GM12892 (cell line): ENCODE data around the gene RET.
A peak's percentile ranks its signal among the peaks of the same experiment; 100 is the strongest.

Experiments
- DNase-seq: peaks from one replicate; pipeline ENCODE4 v3.0.0; 2011; ENCODE audit not compliant: insufficient read length
- FAIRE-seq: peaks from 2 replicates; lab custom pipeline; 2011; peaks lifted over from hg19 to GRCh38; lab: Jason Lieb, UNC
- POLR2A ChIP-seq: IDR thresholded peaks from 2 replicates; pipeline ENCODE4 v1.6.1; 2011; ENCODE audit warnings: low read depth, low read length, control low read depth
- POLR2AphosphoS5 ChIP-seq: IDR thresholded peaks from 2 replicates; pipeline ENCODE4 v1.6.1; 2011; ENCODE audit warnings: low read depth, low read length, control low read depth
- TAF1 ChIP-seq: IDR thresholded peaks from 2 replicates; pipeline ENCODE4 v1.6.1; 2011; ENCODE audit warnings: low read depth, mild to moderate bottlenecking, control low read depth, low read length, borderline replicate concordance

Gene RET

DNA sequence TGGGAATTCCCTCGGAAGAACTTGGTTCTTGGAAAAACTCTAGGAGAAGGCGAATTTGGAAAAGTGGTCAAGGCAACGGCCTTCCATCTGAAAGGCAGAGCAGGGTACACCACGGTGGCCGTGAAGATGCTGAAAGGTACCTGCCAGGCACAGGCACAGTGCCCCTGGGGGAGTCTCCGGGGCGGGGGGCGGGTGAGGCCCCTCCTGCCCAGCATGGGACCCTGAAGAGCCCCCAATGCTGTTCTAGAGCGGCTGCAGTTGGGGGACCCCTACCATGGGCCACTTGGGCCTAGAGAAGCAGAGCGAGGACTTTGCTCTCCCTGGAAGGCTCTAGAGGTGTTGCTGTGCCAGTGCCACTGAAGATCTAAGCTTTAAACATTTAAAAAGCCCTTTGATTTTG lies 39.7 kb downstream of the RET start:
- TF ChIP-seq POLR2AphosphoS5 (no peak), TAF1 (no peak), POLR2A (no peak)
- FAIRE-seq, result no peak

DNA sequence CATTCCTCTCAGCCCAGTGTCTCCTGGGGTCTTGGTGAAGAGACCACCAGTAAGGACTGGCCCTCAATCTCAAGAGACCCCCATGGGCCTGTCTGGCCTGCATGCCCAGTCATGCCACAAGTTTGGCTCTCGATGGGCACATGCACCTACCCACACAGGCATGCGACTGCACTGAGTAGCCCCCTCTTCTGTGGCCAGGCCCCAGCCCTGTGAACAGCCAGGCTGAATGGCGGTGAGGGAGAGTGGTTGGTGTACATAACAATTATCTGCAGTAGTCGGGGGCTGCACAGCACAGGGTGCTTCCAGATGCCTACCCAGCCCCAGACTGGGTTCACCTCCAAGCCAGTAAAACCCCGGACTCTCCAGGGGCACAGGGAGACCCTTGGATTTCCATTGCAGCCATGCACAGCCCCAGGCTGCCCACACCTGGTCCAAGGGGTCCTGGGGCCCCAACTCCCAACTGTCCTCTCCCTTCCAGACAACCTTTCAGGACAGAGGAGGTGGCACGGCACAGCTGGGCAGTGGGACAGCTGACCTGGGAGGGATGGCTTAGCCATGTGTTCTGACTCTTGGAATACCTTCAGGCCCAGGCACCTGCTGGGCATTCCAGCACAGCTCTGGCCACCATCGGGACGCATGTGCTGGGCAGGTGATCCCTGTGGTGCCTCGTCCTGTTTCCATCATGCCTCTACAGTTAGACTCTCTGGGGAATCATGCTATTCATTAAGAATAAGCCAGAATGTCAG lies 40.3 kb downstream of the RET start:
- no peak for TF ChIP-seq TAF1
- TF ChIP-seq POLR2A, result no peak
- no peak for TF ChIP-seq POLR2AphosphoS5
- DNase-seq (no peak), FAIRE-seq (no peak)

More for the DNA sequence above, 39.7 kb downstream of the RET start:
- DNase-seq, result no peak

DNA sequence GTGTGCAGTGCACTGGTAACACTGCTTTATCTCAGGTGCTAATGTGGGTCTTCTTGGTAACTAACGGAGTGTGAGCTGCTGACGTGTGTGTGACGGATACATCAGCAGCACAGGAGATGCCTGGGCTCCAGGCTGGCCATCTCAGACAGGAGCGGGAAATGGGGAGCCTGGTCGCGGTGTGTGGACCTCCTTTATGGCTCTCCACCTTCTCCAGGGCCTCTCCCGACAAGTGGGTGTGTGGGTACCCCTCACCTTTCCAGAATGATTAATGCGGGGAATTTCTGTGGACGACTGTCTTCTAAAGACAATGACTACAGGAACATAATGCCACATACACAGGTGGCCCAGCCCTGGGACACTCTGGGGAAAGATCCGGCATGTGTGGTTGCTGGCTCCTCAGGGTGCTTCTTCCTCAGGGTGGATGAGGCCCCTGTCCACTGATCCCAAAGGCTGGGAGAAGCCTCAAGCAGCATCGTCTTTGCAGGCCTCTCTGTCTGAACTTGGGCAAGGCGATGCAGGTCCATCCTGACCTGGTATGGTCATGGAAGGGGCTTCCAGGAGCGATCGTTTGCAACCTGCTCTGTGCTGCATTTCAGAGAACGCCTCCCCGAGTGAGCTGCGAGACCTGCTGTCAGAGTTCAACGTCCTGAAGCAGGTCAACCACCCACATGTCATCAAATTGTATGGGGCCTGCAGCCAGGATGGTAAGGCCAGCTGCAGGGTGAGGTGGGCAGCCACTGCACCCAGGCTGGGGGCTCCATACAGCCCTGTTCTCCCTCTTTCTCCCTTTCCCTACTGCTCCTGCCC lies 41.1 kb downstream of the RET start:
- FAIRE-seq (no peak), DNase-seq (no peak)
- TF ChIP-seq TAF1 (no peak), POLR2A (no peak), POLR2AphosphoS5 (no peak)

DNA sequence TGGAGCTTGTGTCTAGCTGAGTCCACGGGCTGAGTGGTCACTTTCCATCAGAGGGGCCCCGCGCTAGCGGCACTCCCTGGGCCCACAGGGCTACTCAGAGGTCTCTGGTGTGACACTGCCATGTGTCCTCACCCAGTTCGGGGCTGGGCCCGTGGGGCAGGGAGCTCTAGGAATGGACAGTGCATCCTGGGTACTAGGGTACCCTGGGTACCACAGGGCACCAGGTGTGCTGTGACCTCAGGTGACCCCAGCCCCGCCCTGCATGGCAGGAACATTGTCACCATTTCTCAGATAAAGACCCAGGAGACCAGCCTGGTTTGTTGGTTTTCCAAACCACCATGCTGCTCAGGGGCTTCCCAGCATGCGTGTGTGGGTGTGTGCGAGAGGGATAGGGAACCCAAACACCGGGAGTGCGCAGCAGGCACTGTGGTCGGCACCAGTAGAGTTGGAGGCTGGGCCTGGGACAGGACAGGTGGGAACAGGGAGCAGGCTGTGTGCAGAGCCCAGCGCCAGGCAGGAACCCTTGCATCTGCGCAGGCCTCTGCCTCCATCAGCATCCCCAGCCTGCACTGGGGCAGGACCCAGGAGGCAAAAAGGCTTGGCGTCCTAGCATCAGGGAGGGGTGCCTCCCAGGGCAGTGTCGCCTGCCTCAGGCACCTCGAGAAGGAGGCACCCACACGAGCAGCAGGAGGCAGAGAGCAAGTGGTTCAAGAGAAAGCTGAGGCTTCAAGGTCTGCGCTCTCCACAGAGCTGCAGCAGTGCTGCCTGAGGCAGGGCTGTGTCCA lies 42.0 kb downstream of the RET start:
- TF ChIP-seq POLR2A (no peak), TAF1 (no peak), POLR2AphosphoS5 (no peak)
- DNase-seq, result no peak
- FAIRE-seq, result no peak

DNA sequence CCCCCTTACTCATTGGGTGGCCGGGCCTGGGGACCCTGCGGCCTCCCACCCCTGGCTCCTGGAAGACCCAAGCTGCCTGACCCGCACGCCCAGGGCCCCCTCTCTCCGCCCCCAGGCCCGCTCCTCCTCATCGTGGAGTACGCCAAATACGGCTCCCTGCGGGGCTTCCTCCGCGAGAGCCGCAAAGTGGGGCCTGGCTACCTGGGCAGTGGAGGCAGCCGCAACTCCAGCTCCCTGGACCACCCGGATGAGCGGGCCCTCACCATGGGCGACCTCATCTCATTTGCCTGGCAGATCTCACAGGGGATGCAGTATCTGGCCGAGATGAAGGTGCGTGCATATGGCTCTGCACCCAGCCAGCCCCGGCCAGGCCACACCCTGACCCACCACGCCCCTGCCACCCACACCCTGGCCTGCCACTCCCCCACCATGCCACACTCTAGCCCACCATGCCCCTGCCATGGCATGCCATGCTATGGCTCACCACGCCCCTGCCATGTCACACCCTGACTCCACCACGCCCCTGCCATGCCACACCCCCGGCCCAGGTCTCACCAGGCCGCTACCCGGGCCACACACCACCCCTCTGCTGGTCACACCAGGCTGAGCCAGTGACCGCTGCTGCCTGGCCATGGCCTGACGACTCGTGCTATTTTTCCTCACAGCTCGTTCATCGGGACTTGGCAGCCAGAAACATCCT lies 42.7 kb downstream of the RET start:
- no peak for FAIRE-seq

DNA sequence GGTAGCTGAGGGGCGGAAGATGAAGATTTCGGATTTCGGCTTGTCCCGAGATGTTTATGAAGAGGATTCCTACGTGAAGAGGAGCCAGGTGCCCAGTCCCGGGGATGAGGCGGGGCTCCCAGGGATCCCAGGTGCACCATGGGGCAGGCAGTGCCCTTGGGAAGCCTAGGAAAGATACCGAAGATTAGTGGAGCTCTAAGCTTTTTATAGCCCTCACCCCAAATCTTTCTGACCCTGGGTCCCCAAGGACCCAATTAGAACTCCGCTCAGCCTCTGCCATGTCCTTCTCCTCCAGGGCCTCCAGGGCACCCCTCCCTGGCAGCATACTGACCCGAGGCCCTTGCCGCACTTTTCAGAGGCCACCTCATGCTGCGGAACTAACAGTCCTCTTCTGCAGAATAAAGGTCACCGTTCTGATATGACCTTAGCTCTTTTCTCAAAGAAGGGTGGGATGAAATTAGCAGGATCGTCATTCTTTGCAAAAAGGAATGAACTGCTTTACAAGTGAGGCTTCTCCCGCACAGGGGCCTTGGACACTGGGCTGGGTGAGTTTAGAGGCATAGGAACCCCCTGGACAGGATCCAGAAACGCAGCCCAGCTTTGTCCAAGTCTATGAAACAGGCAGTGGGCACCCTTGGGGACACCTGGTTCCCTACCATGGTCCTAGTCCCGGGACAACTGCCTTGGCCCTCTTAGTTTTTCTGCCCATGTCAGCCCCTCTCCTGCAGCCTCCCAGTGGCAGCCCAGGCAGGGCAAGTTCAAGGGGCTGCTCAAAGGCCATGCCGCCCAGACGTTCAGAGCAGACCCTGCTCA lies 43.5 kb downstream of the RET start:
- DNase-seq (no peak), FAIRE-seq (peak; percentile 17)
- no peak for TF ChIP-seq POLR2AphosphoS5

More for the DNA sequence above, 42.7 kb downstream of the RET start:
- TF ChIP-seq POLR2A, result no peak
- TF ChIP-seq TAF1, result no peak
- TF ChIP-seq POLR2AphosphoS5, result no peak
- DNase-seq, result no peak

DNA sequence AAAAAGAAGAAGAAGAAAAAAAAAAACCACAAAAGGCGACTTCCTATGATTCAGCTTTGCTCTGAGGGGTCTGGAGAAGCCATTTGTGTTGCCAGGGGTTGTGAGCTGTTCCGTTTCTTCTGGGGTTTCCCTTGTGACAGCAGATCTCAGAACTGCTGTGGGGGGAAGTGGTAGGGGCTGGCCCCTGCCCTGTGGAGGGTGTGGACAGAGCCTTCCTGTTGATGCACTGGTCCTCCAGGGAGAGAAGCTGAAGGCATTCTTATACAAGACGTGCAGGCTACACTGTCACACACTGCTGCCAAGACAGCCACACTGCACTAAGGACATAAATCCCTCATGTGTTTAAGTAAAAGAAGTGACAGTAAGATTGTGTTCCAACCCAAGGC lies 44.1 kb downstream of the RET start:
- FAIRE-seq, result peak; percentile 77

DNA sequence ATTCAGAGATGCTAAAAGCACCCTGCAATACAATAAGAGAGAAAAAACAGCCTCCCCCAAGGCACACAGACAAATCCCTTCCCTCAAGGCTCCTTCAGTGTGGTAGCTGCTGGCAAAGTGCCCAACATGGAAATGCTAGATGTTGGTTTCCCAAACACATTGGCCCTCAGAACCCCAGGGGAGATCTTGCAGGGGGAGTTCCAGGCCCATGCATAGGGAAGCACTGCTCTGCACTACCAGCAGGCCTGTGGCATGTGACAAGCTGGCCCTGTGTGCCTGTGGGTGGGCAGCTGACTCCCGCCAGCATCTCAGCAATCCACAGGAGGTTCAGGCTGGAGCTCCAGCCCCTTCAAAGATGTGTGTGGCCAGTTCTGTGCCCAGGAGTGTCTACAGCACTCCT lies 44.6 kb downstream of the RET start:
- DNase-seq (no peak), FAIRE-seq (peak; percentile 14)
- TF ChIP-seq POLR2A (no peak), TAF1 (no peak), POLR2AphosphoS5 (no peak)

More for the DNA sequence above, 44.1 kb downstream of the RET start:
- DNase-seq, result peak; percentile 73
- TF ChIP-seq POLR2A, result no peak
- TF ChIP-seq TAF1, result 0 out of 2 replicates have a peak, but pooled peaks have one; percentile 28

DNA sequence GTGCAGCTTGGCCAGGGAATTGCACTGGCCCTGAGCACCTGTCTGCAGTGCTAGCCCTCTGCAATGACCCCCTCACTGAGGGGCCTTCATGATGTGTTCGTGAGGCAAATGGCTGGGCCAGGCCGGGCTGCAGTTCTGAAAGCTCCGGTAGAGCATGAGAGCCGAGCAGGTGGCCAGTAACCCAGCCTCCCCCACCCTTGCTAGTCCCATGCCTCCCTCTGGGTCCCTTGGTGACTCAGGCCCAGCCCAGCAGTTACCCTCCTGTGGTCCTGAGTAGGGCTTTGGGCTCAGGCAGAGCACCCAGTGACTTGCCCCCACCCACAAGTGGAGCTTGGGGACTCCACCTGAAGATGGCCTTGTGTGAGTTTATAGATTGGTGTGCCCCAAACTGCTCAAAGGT lies 45.2 kb downstream of the RET start:
- DNase-seq, result no peak
- TF ChIP-seq TAF1 (no peak), POLR2AphosphoS5 (no peak), POLR2A (no peak)
- FAIRE-seq, result no peak

DNA sequence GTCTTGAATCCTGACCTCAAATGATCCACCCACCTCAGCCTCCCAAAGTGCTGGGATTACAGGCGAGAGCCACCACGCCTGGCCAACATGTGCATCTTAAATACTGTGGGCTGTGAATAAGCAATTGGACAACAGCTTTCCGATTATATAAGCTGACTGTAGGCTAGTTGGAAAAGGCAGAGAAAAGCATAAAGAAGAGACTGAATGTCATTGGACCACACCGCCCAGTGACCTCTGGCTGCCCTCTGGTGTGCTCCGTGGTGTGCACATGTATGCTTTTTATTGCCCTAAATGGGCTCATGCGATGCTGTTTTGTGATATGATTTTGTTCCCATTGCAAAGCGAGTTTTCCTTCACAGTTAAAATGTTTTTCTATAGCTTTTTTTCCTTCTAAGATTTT lies 46.0 kb downstream of the RET start:
- no peak for DNase-seq
- TF ChIP-seq POLR2AphosphoS5 (no peak), POLR2A (no peak), TAF1 (no peak)
- FAIRE-seq, result no peak
